Measurements from ENCODE around the gene AKR1B1. TPM values are rescaled to one million over a fixed set of nuclear protein-coding genes. Genes with fewer than 3 reads are reported as not detected.
A peak's percentile ranks its signal among the peaks of the same experiment; 100 is the strongest.

The AKR1B1 gene
- total RNA-seq, 1 experiment from 2014 or later, result 166 TPM

- Histone ChIP-seq H2BK12ac (ENCODE audit: insufficient read length, low read depth, low read length) (no peak overlapping the region), H4K5ac (ENCODE audit: insufficient read length, low read depth, low read length) (no peak overlapping the region), H3K23ac (ENCODE audit: insufficient read length, low read depth, low read length) (no peak overlapping the region), H2BK15ac (ENCODE audit: low read depth, low read length) (no peak overlapping the region), H3T11ph (ENCODE audit: low read length) (no peak overlapping the region), H4K20me1 (ENCODE audit: control insufficient read depth, insufficient read depth, insufficient read length) (no peaks in the 10 kb centered on the region), H2BK120ac (ENCODE audit: low read depth, low read length, poor library complexity, severe bottlenecking) (no peak overlapping the region), H3K56ac (ENCODE audit: insufficient read length, low read depth, low read length) (no peak overlapping the region), H3K4ac (ENCODE audit: low read depth, low read length) (no peak overlapping the region), H2BK20ac (ENCODE audit: low read depth, low read length, poor library complexity, severe bottlenecking) (no peak overlapping the region), H3K23me2 (ENCODE audit: insufficient read length, low read depth, low read length, poor library complexity, severe bottlenecking) (no peaks in the 10 kb centered on the region), H2BK5ac (ENCODE audit: insufficient read length, low read length) (no peak overlapping the region), H2AK5ac (ENCODE audit: insufficient read length, low read length) (no peak overlapping the region), H3K18ac (ENCODE audit: insufficient read length, low read depth, low read length) (no peak overlapping the region), H3K79me1 (ENCODE audit: insufficient read depth, low read depth, low read length, poor library complexity, severe bottlenecking) (no peaks in the 10 kb centered on the region), H3K9ac (ENCODE audit: extremely low read depth, insufficient read length, low read length) (no peak overlapping the region), H3K4me1 (ENCODE audit: insufficient read depth, low read length) (no peaks in the 10 kb centered on the region), H3K9me3 (ENCODE audit: control insufficient read depth, low read depth, low read length) (no peaks in the 10 kb centered on the region), H3K14ac (ENCODE audit: insufficient read depth, low read length) (no peak overlapping the region), H3K27me3 (ENCODE audit: insufficient read depth, low read length) (no peaks in the 10 kb centered on the region), H4K8ac (replicated peaks; ENCODE audit: insufficient read length, low read depth, low read length) (no peak overlapping the region), H4K91ac (ENCODE audit: insufficient read length, low read depth, low read length) (no peak overlapping the region), H3K79me2 (ENCODE audit: insufficient read depth, low read length) (no peaks in the 10 kb centered on the region), H3K4me2 (ENCODE audit: insufficient read depth, insufficient read length, low read length) (no peak overlapping the region), H3K27ac (ENCODE audit: insufficient read length, low read depth, low read length) (no peak overlapping the region), H2AFZ (ENCODE audit: low read length) (no peak overlapping the region)
- Mint-ChIP-seq H3K4me1 (no peaks in the 10 kb centered on the region), H3K4me3 (no peak overlapping the region), H3K27me3 (ENCODE audit: low read depth) (no peaks in the 10 kb centered on the region), H3K27ac (peak overlapping the region in 1 of 3 experiments; percentile 23; a peak in 1 of 7 replicates), H3K36me3 (ENCODE audit: insufficient read depth in 1 of 3, low read depth in 3 of 3) (peaks cover 67 to 95% (median 94%) of the 10 kb centered on the region in 3 experiments), H3K9me3 (no peaks in the 10 kb centered on the region)
- DNase-seq, result no peak
- TF ChIP-seq CTCF (conservative IDR thresholded peaks at IDR 0.05), result no peak
- no CpG with 5 or more reads among the region's 4 CpGs for WGBS (ENCODE audit: extremely low coverage, insufficient read length, low lambda C conversion rate)
Observed at GRCh38 chr7:134444961-134445315, 14.0 kb downstream of the AKR1B1 start.

Measured in H9 (cell line).